Pancreas (tissue), 10 donors: ENCODE data around the gene DNAJC1. TPM values are rescaled to one million over a fixed set of nuclear protein-coding genes. Genes with fewer than 3 reads are reported as not detected.

Experiments used
- ATAC-seq, 4 donors: fragments of 200-7000 bp; cut with Tn5 transposase; one replicate each; pipeline versions ENCODE4 v1.8.0 to v1.9.1; 2020; ENCODE audit warnings: mild to moderate bottlenecking in 4 of 4, moderate library complexity in 4 of 4
- DNase-seq, 6 donors: peaks; one replicate each; pipeline ENCODE4 v3.0.0-alpha.2; 2020
- FAIRE-seq: peaks from 2 replicates; lab custom pipeline; 2012; peaks lifted over from hg19 to GRCh38; lab: Jason Lieb, UNC
- H3K27ac ChIP-seq, 4 donors: fragments of 200-600 bp; sonication (generic); 1 replicate in 3 of 4; 2 replicates in 1 of 4; pipeline versions ENCODE4 v1.5.0 to v1.8.0; 2020
- H3K27me3 ChIP-seq, 4 donors: fragments of 200-600 bp; one replicate each; pipeline ENCODE4 v1.8.0; 2021
- H3K36me3 ChIP-seq, 3 donors: fragments of 200-600 bp; sonication (generic) in 1 of 3; one replicate each; pipeline versions ENCODE4 v1.5.0 to v1.8.0; 2020 to 2021
- H3K4me1 ChIP-seq, 3 donors: fragments of 200-600 bp; one replicate each; pipeline ENCODE4 v1.8.0; 2021
- H3K4me3 ChIP-seq, 4 donors: fragments of 200-600 bp; sonication (generic) in 2 of 4; one replicate each; pipeline versions ENCODE4 v1.5.0 to v1.8.0; 2020 to 2021
- H3K9me3 ChIP-seq, 4 donors: fragments of 200-600 bp; one replicate each; pipeline ENCODE4 v1.8.0; 2021
- CTCF ChIP-seq, 4 donors: fragments of 200-600 bp; sonication (generic) in 3 of 4; IDR thresholded peaks; one replicate each; pipeline versions ENCODE4 v1.5.0 to v1.8.0; 2021; ENCODE audit warnings: antibody characterized with exemption in 4 of 4
- WGBS, 2 donors: extraction: QIAGEN DNeasy Blood & Tissue Kit; methylation state at CpG; one replicate each; pipeline ENCODE4 v1.1.7; 2013; 5-methylcytosine and 5-hydroxymethylcytosine counted together
- intact Hi-C, 3 donors: fragments of 100-400 bp; cut with DNase I; formaldehyde crosslinking; loops; one replicate each; pipeline versions ENCODE4 v1.11.1 to v1.14.2; 2022
- polyA plus RNA-seq, 2 donors: library from polyadenylated mRNA; stranded (reverse); fragments of 200-250 nt; gene quantifications; one replicate each; pipeline ENCODE4 v1.2.3, GENCODE V29; 2013
- total RNA-seq, 6 donors: library from RNA; stranded (reverse); fragmentation: NEBNext Ultra II Directional in 4 of 6; extraction: Animal tissue kit (Norgen Biotek cat#: 25700) in 4 of 6; gene quantifications; one replicate each; pipeline versions ENCODE4 v1.2.1 to v1.2.4, GENCODE V29; 2021 to 2023
- donor health status: healthy with polysubstance abuse.
- donor health status: DM: no; HTN: no; CAD: no; lungs with moderate emphysema.
- donor health status: DM: no; HTN: no; CAD: no.
- donor health status: control.
- donor health status: control.
- donor health status: Bipolar disorder and iron deficiency.
- donor health status: DM: yes; HTN: yes; CAD: no.
- donor health status: DM: no; HTN: no; CAD: no.
- donor health status: DM: no; HTN: no; CAD: no.
- donor health status: DM: yes; HTN: yes; CAD: no.

DNAJC1 gene
- total and polyA plus RNA-seq, 8 donors, result 16.7 to 30.7 (median 22.7) TPM

GRCh38 chr10:21758696-21759095 lies 244.8 kb downstream of the DNAJC1 start:
- Histone ChIP-seq H3K27ac (no peak overlapping the region), H3K27me3 (no peaks in the 10 kb centered on the region), H3K36me3 (peaks cover 0 to 9% (median 4%) of the 10 kb centered on the region in 3 donors), H3K9me3 (no peaks in the 10 kb centered on the region), H3K4me3 (no peak overlapping the region), H3K4me1 (no peaks in the 10 kb centered on the region)
- ATAC-seq (no peak), DNase-seq (no peak), FAIRE-seq (no peak)
- intact Hi-C loops, result no loop called here
- no peak for TF ChIP-seq CTCF (IDR thresholded peaks at IDR 0.05)
- 94% methylated on average over 7 of the region's 7 CpGs for WGBS, 2 donors

GRCh38 chr10:21758239-21758638 lies 245.3 kb downstream of the DNAJC1 start:
- Histone ChIP-seq H3K36me3 (peaks cover 0 to 9% (median 4%) of the 10 kb centered on the region in 3 donors), H3K27me3 (no peaks in the 10 kb centered on the region), H3K27ac (no peak overlapping the region), H3K4me3 (no peak overlapping the region), H3K9me3 (no peaks in the 10 kb centered on the region), H3K4me1 (no peaks in the 10 kb centered on the region)
- ATAC-seq (no peak), FAIRE-seq (no peak), DNase-seq (no peak)
- TF ChIP-seq CTCF (IDR thresholded peaks at IDR 0.05), result no peak
- intact Hi-C loops, result no loop called here
- 92 to 93% methylated on average over 14 of the region's 14 CpGs for WGBS, 2 donors

GRCh38 chr10:21757185-21757901 lies 246.2 kb downstream of the DNAJC1 start:
- DNase-seq (no peak), FAIRE-seq (no peak), ATAC-seq (no peak)
- Histone ChIP-seq H3K27ac (no peak overlapping the region), H3K27me3 (no peaks in the 10 kb centered on the region), H3K9me3 (no peaks in the 10 kb centered on the region), H3K4me1 (no peaks in the 10 kb centered on the region), H3K36me3 (peaks cover 0 to 9% (median 4%) of the 10 kb centered on the region in 3 donors), H3K4me3 (no peak overlapping the region)
- WGBS, 2 donors, result 86 to 90% methylated on average over 8 of the region's 8 CpGs
- TF ChIP-seq CTCF (IDR thresholded peaks at IDR 0.05), result no peak
- intact Hi-C loops, result no loop called here

GRCh38 chr10:21756707-21757106 lies 246.8 kb downstream of the DNAJC1 start:
- H3K4me1 ChIP-seq, result no peaks in the 10 kb centered on the region
- WGBS, 2 donors, result 92 to 94% methylated on average over 12 of the region's 12 CpGs
- no peaks in the 10 kb centered on the region for H3K9me3 ChIP-seq
- intact Hi-C loops, result no loop called here
- peaks cover 0 to 9% (median 4%) of the 10 kb centered on the region in 3 donors for H3K36me3 ChIP-seq
- no peak overlapping the region for H3K27ac ChIP-seq
- no peak for TF ChIP-seq CTCF (IDR thresholded peaks at IDR 0.05)
- DNase-seq (no peak), FAIRE-seq (no peak), ATAC-seq (no peak)
- no peak overlapping the region for H3K4me3 ChIP-seq
- no peaks in the 10 kb centered on the region for H3K27me3 ChIP-seq

- no peaks in the 10 kb centered on the region for H3K4me1 ChIP-seq
- no peak for TF ChIP-seq CTCF (IDR thresholded peaks at IDR 0.05)
- no peak for ATAC-seq
- H3K9me3 ChIP-seq, result no peaks in the 10 kb centered on the region
- FAIRE-seq, result no peak
- H3K36me3 ChIP-seq, result peaks cover 0 to 9% (median 4%) of the 10 kb centered on the region in 3 donors
- intact Hi-C loops, result no loop called here
- no peak overlapping the region for H3K4me3 ChIP-seq
- no peak overlapping the region for H3K27ac ChIP-seq
- no peak for DNase-seq
- WGBS, 2 donors, result 89% methylated on average over 10 of the region's 10 CpGs
- no peaks in the 10 kb centered on the region for H3K27me3 ChIP-seq
These were observed 249.0 kb downstream of the DNAJC1 start for GRCh38 chr10:21754410-21755011.
